Natural killer cell treated with Interleukin-12 subunit alpha and Interleukin-12 subunit beta and Interleukin-15 and Interleukin-18, amount 100 ng/mL, for 72 hours (primary cell): ENCODE data around the gene CTSA. TPM values are rescaled to one million over a fixed set of nuclear protein-coding genes. Genes with fewer than 3 reads are reported as not detected.

ENCODE experiments used
- ATAC-seq, 2 donors: fragments of 150-1000 bp; cut with Tn5 transposase in 1 of 2; sonication (Bioruptor Pico), chemical (Tn5 transposase) in 1 of 2; 2 replicates each; pipeline ENCODE4 v1.10.0; 2021
- DNase-seq: peaks from one replicate; pipeline ENCODE4 v3.0.0; 2022; ENCODE audit warnings: low spot score
- H3K27ac Mint-ChIP-seq, 2 donors: 1 replicate in 1 of 2; 2 replicates in 1 of 2; pipeline ENCODE4 v1.8.0; 2022; ENCODE audit warnings: mixed read lengths in 2 of 2, mild to moderate bottlenecking in 1 of 2, moderate library complexity in 1 of 2
- H3K27me3 Mint-ChIP-seq, 2 donors: 1 replicate in 1 of 2; 2 replicates in 1 of 2; pipeline ENCODE4 v1.8.0; 2022; ENCODE audit warnings: mixed read lengths in 2 of 2
- H3K36me3 Mint-ChIP-seq: one replicate; pipeline ENCODE4 v1.8.0; 2022; ENCODE audit warnings: mixed read lengths
- H3K4me1 Mint-ChIP-seq, 2 donors: 1 replicate in 1 of 2; 2 replicates in 1 of 2; pipeline ENCODE4 v1.8.0; 2022; ENCODE audit warnings: low read depth in 2 of 2, mixed read lengths in 2 of 2, mild to moderate bottlenecking in 1 of 2
- H3K4me3 Mint-ChIP-seq: one replicate; pipeline ENCODE4 v1.8.0; 2022; ENCODE audit warnings: mixed read lengths
- H3K9me3 Mint-ChIP-seq: 2 replicates; pipeline ENCODE4 v1.8.0; 2022; ENCODE audit warnings: mixed read lengths
- total RNA-seq, 2 donors: library from RNA; stranded (reverse); gene quantifications; one replicate each; pipeline ENCODE4 v1.2.3, GENCODE V29; 2022

The CTSA gene
- total RNA-seq, 2 donors from 2014 or later: 42.2 to 55.6 TPM

DNA sequence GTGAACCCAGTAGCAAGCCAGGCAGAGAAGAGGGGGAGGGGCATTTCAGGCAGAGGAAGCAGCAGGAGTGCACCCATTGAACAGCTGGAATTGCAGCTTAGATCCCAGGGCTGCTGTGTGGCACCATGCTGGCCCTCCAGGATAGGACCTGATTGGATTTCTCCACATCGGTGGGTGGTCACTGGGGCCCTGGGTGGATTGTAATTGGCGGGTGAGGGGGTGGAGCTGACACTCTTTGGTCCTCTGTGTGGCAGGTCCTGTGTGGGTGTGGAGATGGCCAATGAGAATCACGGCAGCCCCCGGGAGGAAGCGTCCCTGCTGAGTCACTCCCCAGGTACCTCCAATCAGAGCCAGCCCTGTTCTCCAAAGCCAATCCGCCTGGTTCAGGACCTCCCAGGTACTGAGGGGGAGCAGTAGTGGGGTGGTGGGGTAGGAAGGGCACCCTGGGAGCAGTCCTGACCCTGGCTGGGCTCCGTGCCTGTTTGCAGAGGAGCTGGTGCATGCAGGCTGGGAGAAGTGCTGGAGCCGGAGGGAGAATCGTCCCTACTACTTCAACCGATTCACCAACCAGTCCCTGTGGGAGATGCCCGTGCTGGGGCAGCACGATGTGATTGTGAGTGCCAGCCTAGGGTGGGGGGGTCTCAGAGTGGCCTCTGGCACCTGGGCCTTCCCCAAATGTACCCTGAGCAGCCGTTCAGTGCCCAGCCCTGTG lies 47.7 kb downstream of the CTSA start:
- no peaks in the 10 kb centered on the region for H3K9me3 Mint-ChIP-seq
- H3K4me3 Mint-ChIP-seq: no peak overlapping the region
- peaks cover 9% of the 10 kb centered on the region for H3K36me3 Mint-ChIP-seq
- no peaks in the 10 kb centered on the region for H3K27me3 Mint-ChIP-seq
- DNase-seq (no peak), ATAC-seq (no peak)
- peaks cover 30 to 37% of the 10 kb centered on the region in 2 donors for H3K4me1 Mint-ChIP-seq
- H3K27ac Mint-ChIP-seq: peak overlapping the region; percentile 37 to 68

DNA sequence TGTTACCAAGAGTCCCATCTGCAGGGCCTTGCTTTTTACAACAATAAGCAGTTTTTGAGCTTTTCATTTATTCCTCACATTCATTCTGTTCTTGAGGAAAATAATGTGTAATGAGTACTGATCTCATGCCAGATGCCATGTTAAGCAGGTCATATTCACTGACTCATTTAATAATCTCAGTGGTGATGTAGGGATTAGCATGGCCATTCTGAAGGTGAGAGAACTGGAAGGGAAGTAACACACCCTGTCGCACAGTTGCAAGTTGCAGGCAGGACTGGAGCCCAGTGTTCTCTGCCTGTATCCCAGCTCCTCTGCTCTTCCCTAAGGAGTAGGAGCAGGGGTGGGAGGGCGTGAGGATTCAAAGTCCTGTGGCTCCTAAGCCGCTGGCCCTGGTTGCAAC lies 48.9 kb downstream of the CTSA start:
- Mint-ChIP-seq H3K4me3 (no peak overlapping the region), H3K27me3 (no peaks in the 10 kb centered on the region), H3K36me3 (peaks cover 15% of the 10 kb centered on the region), H3K4me1 (peaks cover 41 to 44% of the 10 kb centered on the region in 2 donors), H3K9me3 (no peaks in the 10 kb centered on the region), H3K27ac (peak overlapping the region; percentile 18 to 29)
- ATAC-seq (no peak), DNase-seq (no peak)

DNA sequence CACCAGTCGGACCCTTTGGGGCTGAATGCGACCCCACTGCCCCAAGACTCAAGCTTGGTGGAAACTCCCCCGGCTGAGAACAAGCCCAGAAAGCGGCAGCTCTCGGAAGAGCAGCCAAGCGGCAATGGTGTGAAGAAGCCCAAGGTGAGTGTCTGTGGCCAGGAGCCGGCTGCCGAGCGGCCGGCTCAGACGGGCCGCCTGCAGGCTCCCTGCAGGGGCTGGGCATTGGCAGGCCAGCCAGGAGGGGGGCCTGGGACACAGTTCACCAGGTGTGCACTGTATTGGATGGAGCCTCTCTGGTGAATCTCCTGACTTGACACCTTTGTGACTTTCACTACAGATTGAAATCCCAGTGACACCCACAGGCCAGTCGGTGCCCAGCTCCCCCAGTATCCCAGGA lies 49.3 kb downstream of the CTSA start:
- no peak overlapping the region for H3K4me3 Mint-ChIP-seq
- H3K9me3 Mint-ChIP-seq: no peaks in the 10 kb centered on the region
- H3K36me3 Mint-ChIP-seq: peaks cover 15% of the 10 kb centered on the region
- no peak overlapping the region for H3K27ac Mint-ChIP-seq
- DNase-seq (no peak), ATAC-seq (no peak)
- peaks cover 42% of the 10 kb centered on the region in 2 donors for H3K4me1 Mint-ChIP-seq
- no peaks in the 10 kb centered on the region for H3K27me3 Mint-ChIP-seq

DNA sequence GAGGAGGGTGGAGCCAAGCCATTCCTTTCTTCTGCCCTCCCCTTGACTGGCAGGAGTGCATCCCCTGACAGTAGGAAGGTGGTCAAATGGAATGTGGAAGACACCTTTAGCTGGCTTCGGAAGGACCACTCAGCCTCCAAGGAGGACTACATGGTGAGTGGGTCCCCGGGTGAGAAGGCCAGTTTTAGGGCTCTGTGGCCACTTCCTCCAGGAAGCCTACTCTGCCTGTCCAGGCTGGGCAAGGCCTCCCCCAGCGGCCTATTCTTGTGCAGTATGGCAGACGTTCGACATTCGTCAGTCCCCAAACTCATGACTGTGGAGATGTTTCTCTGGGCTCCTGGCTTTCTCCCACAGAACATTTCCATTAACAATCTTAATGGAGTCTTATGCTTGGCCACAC lies 52.5 kb downstream of the CTSA start:
- ATAC-seq (no peak), DNase-seq (no peak)
- H3K9me3 Mint-ChIP-seq: no peaks in the 10 kb centered on the region
- peak overlapping the region; percentile 73 for H3K4me3 Mint-ChIP-seq
- H3K36me3 Mint-ChIP-seq: peaks cover 21% of the 10 kb centered on the region
- peaks cover 36 to 40% of the 10 kb centered on the region in 2 donors for H3K4me1 Mint-ChIP-seq
- peak overlapping the region; percentile 80 to 90 for H3K27ac Mint-ChIP-seq
- no peaks in the 10 kb centered on the region for H3K27me3 Mint-ChIP-seq

DNA sequence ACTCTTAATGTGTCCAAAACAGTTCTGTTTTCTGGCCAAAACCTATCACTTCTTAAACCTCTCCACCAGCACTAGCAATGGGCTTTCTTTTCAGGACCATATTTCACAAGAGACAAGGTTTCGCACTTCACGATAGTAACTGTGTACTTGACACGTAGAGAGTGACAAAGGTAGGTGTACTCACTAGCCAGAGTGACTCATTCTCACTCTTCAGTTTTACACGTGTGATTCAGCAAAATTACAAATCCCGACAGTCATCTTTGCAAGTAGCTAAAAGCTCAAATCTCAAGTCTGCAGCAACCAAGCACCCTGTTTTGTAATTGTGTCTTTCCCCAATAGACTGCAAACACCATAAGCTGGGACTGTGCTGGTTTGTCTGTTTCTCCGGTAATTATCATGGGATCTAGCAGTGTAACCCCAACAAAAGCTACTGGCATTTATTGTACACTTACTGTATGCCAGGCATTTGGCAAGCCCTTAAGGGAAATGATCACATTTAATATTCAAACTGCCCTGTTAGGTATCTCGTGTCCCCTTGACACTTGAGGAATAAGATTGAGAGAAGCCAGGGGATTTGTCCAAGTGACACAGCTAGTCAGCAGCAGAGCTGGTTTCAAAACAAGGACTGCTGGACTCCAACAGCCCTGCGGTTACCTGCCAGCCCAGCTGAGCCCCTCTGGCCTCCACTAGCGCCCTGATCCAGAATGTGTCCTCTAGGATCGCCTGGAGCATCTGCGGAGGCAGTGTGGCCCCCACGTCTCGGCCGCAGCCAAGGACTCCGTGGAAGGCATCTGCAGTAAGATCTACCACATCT lies 53.2 kb downstream of the CTSA start:
- peaks cover 19% of the 10 kb centered on the region for H3K36me3 Mint-ChIP-seq
- DNase-seq: peak; percentile 77
- no peaks in the 10 kb centered on the region for H3K9me3 Mint-ChIP-seq
- H3K27ac Mint-ChIP-seq: peak overlapping the region; percentile 80 to 90
- H3K4me3 Mint-ChIP-seq: peak overlapping the region; percentile 73
- peak; percentile 75 to 88 for ATAC-seq
- H3K4me1 Mint-ChIP-seq: peaks cover 36 to 41% of the 10 kb centered on the region in 2 donors
- H3K27me3 Mint-ChIP-seq: no peaks in the 10 kb centered on the region

DNA sequence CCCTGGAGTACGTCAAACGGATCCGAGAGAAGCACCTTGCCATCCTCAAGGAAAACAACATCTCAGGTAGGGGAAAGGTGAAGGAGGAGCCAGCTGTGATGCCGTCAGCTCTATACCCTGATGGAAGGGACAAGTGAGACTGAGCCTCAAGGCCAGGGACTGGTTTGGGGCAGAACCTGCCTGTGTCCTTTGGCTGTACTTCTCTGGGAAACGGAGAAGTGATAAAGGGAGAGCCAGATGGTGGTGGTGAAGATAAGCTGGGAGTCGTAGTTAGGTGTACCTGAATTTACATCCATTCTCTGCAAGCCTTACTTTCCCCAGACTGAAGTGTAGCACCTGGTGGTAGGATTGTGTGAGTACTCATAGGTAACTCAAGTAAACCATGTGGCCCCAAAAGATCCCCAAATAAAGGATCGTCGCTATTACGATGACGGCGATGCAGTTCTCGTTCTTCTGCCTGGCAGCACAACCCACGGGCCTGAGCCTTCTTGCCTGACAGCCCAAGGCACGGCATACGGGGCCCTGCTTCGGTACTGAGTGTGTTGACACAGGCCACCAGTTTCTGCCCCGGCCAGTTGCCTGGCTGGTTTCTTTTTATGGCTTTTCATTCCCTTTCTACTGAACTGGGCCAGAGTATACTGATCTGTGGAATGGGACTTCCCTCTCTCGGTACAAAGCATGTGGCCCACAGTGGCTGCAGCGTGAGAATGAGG lies 54.0 kb downstream of the CTSA start:
- peak overlapping the region; percentile 73 for H3K4me3 Mint-ChIP-seq
- peaks cover 13% of the 10 kb centered on the region for H3K36me3 Mint-ChIP-seq
- DNase-seq: no peak
- no peaks in the 10 kb centered on the region for H3K27me3 Mint-ChIP-seq
- no peaks in the 10 kb centered on the region for H3K9me3 Mint-ChIP-seq
- ATAC-seq: no peak
- peak overlapping the region; percentile 80 to 90 for H3K27ac Mint-ChIP-seq
- H3K4me1 Mint-ChIP-seq: peaks cover 36 to 38% of the 10 kb centered on the region in 2 donors

DNA sequence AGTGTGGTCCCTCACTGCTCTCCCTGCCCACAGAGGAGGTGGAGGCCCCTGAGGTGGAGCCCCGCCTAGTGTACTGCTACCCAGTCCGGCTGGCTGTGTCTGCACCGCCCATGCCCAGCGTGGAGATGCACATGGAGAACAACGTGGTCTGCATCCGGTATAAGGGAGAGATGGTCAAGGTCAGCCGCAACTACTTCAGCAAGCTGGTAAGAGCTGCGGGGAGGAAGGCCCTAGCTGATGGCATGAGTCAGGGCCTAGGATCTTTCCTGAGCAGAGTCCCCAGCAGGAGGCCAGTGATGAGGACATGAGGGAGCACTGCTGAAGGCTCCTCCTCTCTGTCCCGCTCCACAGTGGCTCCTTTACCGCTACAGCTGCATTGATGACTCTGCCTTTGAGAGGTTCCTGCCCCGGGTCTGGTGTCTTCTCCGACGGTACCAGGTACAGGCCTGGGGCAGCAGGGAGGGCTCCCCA lies 54.6 kb downstream of the CTSA start:
- Mint-ChIP-seq H3K4me1 (peaks cover 36 to 38% of the 10 kb centered on the region in 2 donors), H3K27me3 (no peaks in the 10 kb centered on the region), H3K27ac (peak overlapping the region; percentile 80 to 90), H3K9me3 (no peaks in the 10 kb centered on the region), H3K36me3 (peaks cover 13% of the 10 kb centered on the region), H3K4me3 (peak overlapping the region; percentile 73)
- no peak for DNase-seq
- peak; percentile 1 to 11 for ATAC-seq

DNA sequence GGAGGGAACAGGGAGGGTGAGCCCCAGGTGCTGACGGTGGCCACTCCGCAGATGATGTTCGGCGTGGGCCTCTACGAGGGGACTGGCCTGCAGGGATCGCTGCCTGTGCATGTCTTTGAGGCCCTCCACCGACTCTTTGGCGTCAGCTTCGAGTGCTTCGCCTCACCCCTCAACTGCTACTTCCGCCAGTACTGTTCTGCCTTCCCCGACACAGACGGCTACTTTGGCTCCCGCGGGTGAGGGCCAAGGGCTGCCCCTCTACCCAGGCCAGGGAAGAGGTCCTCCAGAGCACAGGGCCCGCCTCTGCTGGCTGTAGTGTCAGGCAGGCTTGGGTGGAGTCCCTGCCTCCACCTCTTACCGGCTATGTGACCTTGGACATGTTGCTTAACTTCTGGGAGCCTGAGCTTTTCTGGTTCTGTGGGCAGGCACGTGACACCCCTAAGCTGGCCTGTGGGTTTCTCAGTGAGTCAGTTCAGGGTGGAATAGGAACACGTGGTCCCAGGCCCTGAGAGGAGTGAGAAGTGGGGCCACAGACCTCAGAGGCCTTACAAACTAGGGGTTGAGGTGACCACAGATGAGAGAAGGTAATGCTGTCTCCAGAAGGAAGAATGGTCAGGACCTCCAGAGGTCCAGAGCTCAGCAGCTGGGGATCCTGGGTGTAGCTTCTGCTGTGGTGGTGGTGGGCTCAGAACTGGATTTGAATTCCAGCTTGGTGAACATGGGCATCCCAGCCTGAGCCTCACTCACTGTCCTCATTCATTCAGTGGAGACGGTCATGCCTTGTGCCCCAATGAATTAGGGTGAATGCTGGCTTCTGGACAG lies 55.2 kb downstream of the CTSA start:
- Mint-ChIP-seq H3K27me3 (no peaks in the 10 kb centered on the region), H3K36me3 (peaks cover 13% of the 10 kb centered on the region), H3K4me3 (peak overlapping the region; percentile 73), H3K4me1 (peaks cover 36 to 38% of the 10 kb centered on the region in 2 donors), H3K9me3 (no peaks in the 10 kb centered on the region), H3K27ac (peak overlapping the region; percentile 80 to 90)
- DNase-seq: peak; percentile 84
- ATAC-seq: peak; percentile 80 to 85

DNA sequence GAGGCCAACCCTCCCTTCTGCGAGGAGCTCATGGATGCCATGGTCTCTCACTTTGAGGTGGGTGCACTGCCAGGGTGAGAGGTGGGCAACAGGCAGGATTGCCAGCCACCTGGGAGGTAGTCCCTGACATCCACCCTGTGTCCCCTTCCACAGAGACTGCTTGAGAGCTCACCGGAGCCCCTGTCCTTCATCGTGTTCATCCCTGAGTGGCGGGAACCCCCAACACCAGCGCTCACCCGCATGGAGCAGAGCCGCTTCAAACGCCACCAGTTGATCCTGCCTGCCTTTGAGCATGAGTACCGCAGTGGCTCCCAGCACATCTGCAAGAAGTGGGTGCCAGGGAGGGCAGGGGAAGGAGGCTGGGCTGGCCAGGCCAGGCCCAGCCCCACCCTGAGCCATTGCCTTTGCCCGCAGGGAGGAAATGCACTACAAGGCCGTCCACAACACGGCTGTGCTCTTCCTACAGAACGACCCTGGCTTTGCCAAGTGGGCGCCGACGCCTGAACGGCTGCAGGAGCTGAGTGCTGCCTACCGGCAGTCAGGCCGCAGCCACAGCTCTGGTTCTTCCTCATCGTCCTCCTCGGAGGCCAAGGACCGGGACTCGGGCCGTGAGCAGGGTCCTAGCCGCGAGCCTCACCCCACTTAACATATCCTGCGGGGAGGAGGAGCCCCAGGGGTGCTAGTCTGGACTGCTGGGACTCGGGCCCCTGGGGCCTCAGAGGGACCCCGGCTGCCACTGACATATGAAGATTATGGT lies 56.2 kb downstream of the CTSA start:
- H3K4me3 Mint-ChIP-seq: peak overlapping the region; percentile 73
- ATAC-seq: no peak
- no peaks in the 10 kb centered on the region for H3K27me3 Mint-ChIP-seq
- peak overlapping the region; percentile 80 to 90 for H3K27ac Mint-ChIP-seq
- H3K4me1 Mint-ChIP-seq: peaks cover 36 to 42% of the 10 kb centered on the region in 2 donors
- peaks cover 13% of the 10 kb centered on the region for H3K36me3 Mint-ChIP-seq
- no peaks in the 10 kb centered on the region for H3K9me3 Mint-ChIP-seq
- no peak for DNase-seq

GRCh38 chr20:45948261-45948733 lies 57.2 kb downstream of the CTSA start:
- ATAC-seq (no peak), DNase-seq (no peak)
- Mint-ChIP-seq H3K27ac (peak overlapping the region in 1 of 2 donors; percentile 80), H3K36me3 (peaks cover 13% of the 10 kb centered on the region), H3K27me3 (no peaks in the 10 kb centered on the region), H3K4me1 (peaks cover 33 to 42% of the 10 kb centered on the region in 2 donors), H3K4me3 (no peak overlapping the region), H3K9me3 (no peaks in the 10 kb centered on the region)
